Left ventricle myocardium superior (tissue), 1 donor: ENCODE data around the gene ATG4D. TPM values are rescaled to one million over a fixed set of nuclear protein-coding genes. Genes with fewer than 3 reads are reported as not detected.
A peak's percentile ranks its signal among the peaks of the same experiment; 100 is the strongest.
"Not testable (repeated sequence)": the region's sequence is repeated elsewhere in the genome, so short reads cannot be mapped to it uniquely, and the experiment has no call there.

Source experiments
- ATAC-seq: fragments of 200-7000 bp; cut with Tn5 transposase; one replicate; pipeline ENCODE4 v1.9.1; 2020; ENCODE audit warnings: mild to moderate bottlenecking, moderate library complexity
- DNase-seq: peaks from one replicate; pipeline ENCODE4 v3.0.0-alpha.2; 2020
- intact Hi-C: fragments of 100-400 bp; cut with micrococcal nuclease; formaldehyde crosslinking; loops from one replicate; pipeline ENCODE4 v1.11.0; 2022
- total RNA-seq: library from RNA; stranded (reverse); fragmentation: NEBNext Ultra II Directional; extraction: Animal tissue kit (Norgen Biotek cat#: 25700); gene quantifications from one replicate; pipeline ENCODE4 v1.2.1, GENCODE V29; 2021
- donor health status: DM: no; HTN: yes; CAD: no; lungs with severe emphysema.

The ATG4D gene
- total RNA-seq, 1 donor from 2014 or later: 61.4 TPM

DNA sequence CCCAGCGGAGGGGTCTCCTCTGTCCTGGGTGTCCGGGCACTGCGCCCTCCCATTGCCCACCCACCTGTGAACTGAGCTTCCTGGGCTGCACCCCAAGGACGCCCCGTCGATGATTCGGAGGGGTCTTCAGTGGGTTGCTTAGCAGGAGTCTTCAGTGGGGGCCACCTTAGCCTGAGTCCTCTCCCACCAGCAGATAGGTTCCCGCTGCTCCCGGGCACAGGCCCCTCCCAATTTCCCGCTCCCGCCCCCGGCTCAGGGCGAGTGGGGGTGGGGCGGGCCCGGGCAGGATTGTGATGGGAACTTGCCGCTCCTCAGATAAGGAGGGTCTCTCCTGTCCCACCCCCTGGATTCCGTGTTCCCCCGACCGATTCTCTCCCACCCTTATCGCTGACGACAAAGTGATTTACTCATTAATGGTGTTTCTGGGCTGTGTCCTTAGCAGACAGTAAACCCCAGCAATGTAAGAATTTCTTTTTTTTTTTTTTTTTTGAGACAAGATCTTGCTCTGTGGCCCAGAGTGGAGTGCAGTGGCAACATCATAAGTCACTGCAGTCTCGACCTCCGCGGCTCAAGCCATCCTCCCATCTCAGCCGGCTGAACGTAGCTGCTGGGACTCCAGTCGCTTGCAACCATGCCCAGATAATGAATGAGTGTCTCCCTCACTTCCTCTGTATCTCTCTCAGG, 25.8 kb upstream of the ATG4D start:
- ATAC-seq (peak; percentile 63), DNase-seq (no peak)
- intact Hi-C loops: no loop called here

DNA sequence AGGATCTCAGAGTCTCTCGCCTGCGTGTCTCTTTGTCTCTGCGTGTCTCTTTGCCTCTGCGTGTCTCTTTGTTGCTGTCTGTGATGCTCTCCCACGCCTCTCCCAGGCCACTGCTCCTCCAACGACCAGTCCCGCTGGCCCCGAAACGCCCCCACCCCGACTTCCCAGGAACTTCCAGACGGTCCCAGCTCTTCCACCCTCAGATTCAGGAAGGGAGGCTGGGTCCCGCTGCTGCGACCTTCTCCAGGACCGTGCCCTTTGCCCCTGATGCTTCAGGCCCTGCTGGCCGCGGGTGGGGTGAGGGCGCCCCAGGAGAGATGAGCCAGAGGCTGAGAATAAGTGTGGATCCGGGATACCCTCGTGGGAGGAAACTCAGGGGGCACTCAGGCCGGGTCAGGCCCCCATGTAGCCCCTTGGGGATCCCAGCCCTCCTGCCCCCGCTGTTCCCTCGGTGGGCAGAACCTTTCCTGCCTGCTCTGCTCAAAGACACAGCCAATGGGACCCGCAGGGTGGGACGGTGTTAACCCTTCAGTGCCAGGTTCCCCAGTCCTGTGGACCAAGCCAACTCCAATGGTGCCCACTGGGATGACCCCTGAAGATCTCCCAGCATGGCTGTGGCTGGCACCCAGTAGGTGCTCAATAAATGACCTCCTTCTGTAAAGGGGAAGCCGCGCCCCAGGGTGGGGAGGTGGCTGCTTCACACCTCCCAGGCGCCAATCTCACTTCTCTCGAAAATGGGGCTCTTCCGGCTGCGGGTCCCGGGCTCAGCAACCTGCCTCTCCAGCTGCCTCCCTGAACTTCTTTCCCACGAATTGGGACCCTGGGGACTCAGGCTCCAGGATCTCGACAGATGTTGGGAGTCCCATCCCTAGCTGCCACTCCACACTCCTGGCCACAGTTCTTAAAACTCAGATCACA, 25.0 kb upstream of the ATG4D start:
- intact Hi-C loops: no loop called here
- no peak for DNase-seq
- no peak for ATAC-seq

DNA sequence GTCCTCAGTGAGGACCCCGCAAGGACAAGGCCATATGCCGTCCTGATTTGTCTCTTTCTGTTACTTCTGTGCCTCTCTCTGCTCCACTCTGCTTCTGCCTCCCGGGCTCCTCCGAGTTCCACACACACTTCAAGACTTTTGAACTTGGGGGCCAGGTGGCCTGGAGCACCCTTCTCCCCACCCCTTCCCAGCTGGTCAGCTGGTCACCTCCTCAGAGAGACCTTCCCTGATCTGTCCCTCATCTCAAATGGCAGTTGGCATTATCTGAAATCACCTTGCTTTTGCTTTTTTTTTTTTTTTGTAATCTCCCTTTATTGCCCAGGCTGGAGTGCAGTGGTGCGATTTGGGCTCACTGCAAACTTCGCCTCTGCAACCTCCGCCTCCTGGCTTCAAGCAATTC, 24.3 kb upstream of the ATG4D start:
- DNase-seq (no peak), ATAC-seq (no peak)
- intact Hi-C loops: no loop called here

DNA sequence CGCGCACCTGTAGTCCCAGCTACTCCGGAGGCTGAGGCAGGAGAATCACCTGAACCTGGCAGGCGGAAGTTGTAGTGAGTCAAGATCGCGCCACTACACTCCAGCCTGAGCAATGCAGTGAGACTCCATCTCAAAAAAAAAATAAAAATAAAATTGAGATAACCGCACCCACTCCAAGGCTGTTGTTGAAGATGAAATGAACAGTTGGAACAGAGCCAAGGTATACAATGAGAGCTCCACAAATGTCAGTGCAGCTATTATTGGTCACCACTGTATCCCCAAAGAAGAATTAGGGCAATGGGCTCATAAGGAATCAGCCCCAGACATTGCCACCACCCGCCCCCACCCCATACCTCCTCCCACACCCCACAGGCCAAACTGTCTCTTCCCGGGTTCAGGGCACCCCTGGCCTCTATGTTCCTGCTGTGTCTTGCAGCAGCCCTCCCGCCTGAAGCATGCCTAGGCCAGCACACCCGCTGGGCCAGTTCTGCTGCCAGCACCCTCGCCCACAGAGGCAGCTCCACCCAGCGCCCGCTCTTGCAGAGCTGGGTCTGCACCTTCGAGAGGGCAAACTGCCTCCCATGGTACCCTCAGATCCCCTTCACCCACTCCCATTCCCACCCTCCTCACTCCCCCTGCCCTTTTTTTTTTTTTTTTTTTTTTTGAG, 22.9 kb upstream of the ATG4D start:
- DNase-seq (no peak), ATAC-seq (no peak)
- intact Hi-C loops: no loop called here

DNA sequence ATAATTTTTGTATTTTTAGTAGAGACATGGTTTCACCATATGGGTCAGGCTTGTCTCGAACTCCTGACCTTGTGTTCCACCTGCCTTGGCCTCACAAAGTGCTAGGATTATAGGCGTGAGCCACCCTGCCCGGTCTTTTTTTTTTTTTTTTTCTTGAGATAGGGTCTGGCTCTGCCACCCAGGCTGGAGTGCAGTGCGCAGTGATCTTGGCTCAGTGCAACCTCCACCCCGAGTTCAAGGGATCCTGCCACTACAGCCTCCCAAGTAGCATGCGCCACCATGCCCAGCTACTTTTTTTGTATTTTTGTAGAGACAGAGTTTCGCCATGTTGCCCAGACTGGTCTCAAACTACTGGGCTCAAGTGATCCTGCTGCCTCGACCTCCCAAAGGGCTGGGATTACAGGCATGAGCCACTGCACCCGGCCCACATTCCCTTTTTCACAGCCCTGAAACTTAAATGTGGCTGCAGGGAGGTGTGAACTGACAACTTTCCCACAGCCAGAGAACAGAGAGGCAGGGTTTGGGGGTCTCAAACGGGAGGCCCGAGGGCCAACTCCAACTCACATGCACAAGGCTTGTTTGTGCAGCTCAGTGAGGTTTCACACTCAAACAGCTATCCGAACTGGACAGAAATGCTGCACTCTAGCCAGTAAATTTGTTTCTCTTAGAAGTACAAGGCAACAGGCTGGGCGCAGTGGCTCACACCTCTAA, 22.1 kb upstream of the ATG4D start:
- intact Hi-C loops: no loop called here
- ATAC-seq: no peak
- no peak for DNase-seq

DNA sequence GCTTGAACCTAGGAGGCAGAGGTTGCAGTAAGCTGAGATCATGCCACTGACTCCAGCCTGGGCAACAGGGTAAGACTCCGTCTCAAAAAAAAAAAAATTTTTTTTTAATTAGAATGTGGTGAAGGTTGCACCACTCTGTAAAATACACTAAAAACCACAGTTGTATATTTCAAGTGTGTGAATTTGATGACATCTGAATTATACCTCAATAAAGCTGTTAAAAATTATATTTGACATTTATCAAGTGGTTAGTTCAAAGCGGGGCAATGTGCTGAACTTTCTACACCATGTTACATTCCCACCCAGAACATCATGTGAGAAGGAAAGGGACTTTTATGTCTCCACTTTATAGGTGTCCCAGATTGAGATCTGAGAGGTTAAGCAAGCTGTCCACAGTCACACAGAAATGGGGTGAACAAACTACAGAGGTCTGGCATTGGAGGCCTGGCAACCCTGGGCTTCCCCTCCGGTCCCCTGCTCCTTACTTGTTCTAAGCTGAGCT, 20.5 kb upstream of the ATG4D start:
- ATAC-seq: no peak

DNA sequence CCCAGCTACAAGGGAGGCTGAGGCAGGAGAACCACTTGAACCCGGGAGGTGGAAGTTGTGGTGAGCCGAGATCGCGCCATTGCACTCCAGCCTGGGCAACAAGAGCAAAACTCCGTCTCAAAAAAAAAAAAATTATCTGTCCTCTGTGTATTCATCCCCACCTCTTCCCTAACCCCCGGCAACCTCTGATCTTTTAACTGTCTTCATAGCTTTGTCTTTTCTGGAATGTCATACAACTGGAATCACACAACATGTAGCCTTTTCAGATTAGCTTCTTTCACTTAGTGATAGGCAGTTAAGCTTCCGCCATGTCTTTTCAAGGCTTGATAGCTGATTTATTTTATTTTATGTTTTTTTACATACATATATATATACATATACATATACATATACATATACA, 18.1 kb upstream of the ATG4D start:
- ATAC-seq: no peak
- intact Hi-C loops: no loop called here

More for the DNA sequence above, 20.5 kb upstream of the ATG4D start:
- DNase-seq: no peak
- intact Hi-C loops: no loop called here

DNA sequence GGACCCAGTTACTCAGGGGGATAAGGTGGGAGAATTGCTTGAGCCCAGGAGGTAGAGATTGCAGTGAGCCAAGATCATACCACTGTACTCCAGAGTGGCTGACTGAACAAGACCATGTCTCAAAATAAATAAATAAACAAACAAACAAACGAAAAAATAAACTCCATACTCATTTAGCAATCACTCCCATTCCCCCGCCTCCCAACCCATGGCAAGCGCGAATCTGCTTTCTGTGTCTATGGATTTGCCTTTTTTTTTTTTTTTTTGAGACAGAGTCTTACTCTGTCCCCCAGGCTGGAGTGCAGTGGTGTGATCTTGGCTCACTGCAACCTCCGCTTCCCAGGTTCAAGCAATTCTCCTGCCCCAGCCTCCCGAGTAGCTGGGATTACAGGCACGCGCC, 16.8 kb upstream of the ATG4D start:
- DNase-seq, intact Hi-C loops: not testable (repeated sequence)

More for the DNA sequence above, 18.1 kb upstream of the ATG4D start:
- DNase-seq: no peak

DNA sequence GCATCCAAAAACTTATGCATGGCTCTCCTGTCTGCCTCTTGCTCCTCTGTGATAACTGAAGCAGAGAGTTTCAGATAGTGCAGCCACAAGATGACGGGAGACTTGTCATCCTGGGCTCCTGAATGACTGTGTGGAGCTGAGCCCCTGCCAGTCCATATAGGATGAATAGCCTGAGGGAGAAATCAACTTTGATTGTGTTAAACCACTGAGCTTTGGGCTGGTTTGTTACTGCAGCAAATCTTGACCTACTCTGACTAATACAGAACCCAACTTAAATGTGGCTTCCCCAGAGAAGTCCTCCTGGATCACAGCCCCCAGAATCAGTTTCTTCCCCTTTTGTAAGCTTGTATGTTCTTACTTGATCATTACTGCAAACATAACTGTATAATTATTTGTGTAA, 11.2 kb upstream of the ATG4D start:
- intact Hi-C loops: no loop called here
- no peak for ATAC-seq
- no peak for DNase-seq

More for the DNA sequence above, 16.8 kb upstream of the ATG4D start:
- ATAC-seq: not testable (repeated sequence)

DNA sequence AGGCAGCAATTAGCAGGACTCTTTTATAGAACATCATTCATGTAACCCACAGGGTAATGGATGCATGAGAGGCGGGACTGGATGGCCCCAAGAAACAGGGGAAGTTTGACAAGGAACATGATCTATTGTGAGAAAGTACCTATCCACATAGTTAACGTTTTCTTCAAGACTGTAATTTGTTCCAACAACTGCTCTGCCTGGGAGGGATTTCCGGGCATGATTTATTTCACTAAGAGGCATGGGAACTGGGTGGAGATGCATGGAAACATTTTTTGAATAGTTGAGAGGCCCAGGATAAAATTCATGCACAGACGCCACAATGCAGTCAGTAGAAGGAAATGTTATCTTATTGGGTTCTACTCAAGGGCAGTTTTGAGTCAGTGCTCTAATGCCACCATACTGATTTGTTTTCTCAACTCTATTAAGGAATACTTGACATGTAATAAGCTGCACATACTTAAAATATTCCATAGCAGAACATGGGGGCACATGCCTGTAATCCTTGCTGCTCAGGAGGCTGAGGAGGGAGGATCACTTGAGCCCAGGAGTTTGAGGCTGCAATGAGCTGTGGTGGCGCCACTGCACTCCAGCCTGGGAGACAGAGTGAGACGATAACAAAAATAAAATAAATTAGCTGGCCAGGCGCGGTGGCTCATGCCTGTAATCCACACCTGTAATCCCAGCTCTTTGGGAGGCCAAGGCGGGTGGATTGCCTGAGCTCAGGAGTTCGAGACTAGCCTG, 9.9 kb upstream of the ATG4D start:
- peak; percentile 33 for ATAC-seq
- DNase-seq: no peak
- intact Hi-C loops: no loop called here

DNA sequence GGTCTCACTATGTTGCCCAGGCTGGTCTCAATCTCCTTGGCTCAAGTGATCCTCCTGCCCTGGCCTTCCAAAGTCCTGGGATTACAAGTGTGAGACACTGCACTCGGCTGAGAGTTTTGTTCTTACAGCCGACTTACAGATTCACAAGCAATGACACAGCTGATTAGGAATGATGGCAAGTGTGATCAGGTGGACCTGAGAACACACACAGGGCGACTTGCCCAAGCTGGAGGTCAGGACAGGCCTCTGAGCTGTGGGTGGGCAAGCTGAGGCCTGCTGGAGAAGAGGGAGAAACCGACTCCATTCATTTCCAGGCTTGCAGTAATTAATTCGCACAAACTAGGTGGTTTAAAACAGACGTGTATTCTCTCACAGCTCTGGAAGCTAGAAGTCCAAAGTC, 8.1 kb upstream of the ATG4D start:
- ATAC-seq: no peak
- intact Hi-C loops: no loop called here
- no peak for DNase-seq

DNA sequence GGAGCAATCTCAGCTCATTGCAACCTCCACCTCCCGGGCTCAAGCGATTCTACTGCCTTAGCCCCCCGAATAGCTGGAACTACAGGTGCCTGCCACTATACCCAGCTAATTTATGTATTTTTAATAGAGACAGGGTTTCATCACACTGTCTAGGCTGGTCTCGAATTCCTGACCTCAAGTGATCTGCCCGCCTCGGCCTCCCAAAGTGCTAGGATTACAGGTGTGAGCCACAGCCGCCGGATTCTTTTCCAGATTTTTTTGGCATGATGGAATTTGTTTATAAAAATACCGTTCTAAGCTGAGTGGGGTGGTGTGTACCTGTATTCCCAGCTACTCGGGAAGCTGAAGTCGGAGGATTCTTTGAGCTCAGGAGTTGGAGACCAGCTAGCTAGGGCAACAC, 6.0 kb upstream of the ATG4D start:
- no peak for ATAC-seq
- intact Hi-C loops: no loop called here
- DNase-seq: no peak

DNA sequence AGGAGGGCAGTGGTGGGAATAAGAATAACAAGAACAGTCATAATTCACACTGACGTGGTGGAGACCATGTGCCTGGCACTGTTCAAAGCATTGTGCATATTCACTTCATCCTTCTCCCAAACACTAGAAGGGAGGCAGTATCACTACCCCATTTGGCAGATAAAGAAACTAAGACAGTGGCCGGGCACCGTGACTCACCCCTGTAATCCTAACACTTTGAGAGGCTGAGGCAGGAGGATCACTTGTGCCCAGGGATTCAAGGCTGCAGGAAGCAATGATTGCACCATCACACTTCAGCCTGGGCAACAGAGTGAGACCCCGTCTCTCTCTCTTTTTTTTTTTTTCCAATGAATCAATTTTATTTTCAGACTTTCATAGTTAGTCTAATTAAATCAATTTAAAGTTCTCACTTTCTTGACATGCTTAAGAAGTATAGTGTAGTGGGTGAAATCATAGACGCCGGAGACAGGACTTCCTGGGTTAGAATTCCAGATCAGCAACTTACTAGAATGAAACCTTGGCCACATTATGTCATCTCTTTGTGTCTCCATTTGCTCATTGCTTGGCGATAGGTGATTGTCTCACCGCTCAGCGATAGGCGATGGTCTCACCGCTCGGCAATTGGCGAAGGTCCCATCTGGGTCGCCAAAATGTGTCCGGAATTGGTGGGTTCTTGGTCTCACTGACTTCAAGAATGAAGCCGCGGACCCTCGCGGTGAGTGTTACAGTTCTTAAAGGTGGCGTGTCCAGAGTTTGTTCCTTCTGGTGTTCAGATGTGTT, 5.3 kb upstream of the ATG4D start:
- intact Hi-C loops: no loop called here
- no peak for DNase-seq
- ATAC-seq: no peak

DNA sequence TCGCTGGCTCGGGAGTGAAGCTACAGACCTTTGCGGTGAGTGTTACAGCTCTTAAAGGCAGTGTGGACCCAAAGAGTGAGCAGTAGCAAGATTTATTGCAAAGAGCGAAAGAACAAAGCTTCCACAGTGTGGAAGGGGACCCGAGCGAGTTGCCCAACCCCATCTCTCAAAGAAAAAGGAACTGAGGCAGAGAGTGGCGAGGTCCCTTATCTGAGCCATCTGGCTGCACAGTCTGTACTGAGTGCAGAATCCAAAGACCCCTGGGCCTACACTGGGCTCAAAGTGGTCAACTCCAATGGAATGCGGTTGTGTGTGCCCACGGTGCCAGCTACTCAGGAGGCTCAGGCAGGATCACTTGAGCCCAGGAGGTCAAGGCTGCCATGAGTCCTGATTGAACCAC, 4.7 kb upstream of the ATG4D start:
- DNase-seq, intact Hi-C loops, ATAC-seq: not testable (repeated sequence)

DNA sequence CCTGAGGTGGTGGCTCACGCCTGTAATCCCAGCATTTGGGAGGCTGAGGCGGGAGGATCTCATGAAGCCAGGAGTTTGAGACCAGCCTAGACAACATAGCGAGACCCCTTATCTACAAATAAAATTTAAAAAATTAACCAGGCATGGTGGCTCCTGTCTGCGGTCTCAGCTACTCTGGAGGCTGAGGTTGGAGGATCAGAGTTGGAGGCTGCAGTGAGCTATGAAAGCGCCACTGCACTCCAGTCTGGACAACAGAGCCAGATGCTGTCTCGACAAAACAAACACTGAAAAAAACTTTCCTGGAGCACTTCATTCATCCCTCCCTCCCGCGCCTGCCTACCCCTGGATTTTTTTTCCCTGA, 665 bp upstream of the ATG4D start:
- ATAC-seq: no peak
- intact Hi-C loops: no loop called here
- no peak for DNase-seq

DNA sequence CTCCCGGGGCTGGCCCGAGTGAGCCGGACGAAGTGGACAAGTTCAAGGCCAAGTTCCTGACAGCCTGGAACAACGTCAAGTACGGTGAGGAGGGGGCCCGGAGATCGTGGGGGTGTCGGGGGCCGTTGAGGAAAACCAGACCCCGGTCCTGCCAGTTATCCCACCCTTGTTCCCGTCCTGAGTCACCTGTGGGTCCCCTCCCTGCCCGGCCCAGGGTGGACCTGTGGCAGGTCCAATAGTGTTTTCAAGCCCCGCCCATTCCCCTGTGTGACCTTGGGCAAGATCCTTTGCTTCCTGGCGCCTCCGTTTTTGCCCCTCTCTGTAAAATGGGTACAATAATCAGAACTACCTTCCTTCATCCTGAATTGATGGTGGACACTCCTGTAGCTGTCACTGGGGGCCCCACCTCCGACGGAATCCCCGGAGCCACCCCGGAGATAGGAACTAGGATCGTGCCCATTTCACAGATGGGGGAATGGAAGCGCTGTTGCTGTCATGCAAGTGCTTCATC, 593 bp downstream of the ATG4D start:
- DNase-seq (no peak), ATAC-seq (peak; percentile 39)
- intact Hi-C loops: no loop called here

DNA sequence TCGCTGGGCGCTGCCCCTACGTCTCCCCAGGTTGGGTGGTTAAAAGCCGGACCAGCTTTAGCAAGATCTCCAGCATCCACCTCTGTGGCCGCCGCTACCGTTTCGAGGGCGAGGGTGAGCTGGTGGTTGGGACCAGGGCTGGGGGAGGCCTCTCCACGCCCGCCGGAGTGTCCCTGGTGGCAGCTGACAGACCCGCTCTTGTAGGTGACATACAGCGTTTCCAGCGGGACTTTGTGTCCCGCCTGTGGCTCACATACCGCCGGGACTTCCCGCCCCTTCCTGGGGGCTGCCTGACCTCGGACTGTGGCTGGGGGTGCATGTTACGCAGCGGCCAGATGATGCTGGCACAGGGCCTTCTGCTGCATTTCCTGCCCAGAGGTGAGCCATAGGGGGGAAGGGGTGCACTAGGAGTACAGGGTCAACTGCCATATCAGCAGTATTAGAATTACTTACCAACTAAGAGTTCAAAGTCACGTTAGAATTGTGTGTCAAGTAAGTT, 1.1 kb downstream of the ATG4D start:
- ATAC-seq (no peak), DNase-seq (no peak)
- intact Hi-C loops: no loop called here

DNA sequence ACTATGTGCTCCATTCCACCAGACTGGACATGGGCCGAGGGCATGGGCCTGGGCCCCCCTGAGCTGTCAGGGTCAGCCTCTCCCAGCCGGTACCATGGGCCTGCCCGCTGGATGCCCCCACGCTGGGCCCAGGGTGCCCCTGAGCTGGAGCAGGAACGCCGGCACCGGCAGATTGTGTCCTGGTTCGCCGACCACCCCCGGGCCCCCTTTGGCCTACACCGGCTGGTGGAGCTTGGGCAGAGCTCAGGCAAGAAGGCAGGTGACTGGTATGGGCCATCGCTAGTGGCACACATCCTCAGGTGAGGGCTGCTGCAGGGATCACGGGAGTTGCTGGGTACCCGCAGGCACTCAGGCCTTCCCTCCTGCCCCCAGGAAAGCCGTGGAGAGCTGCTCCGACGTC, 3.1 kb downstream of the ATG4D start:
- no peak for ATAC-seq
- intact Hi-C loops: no loop called here
- no peak for DNase-seq
